MM.1S (cell line): Measurements from ENCODE around the gene DNAH10.
A peak's percentile ranks its signal among the peaks of the same experiment; 100 is the strongest.

Experiments used
- DNase-seq: peaks from one replicate; pipeline ENCODE4 v3.0.0-alpha.2; 2015
- H2AFZ ChIP-seq: fragments of 300-600 bp; sonication (generic); 2 replicates; pipeline ENCODE4 v1.6.0; 2016; ENCODE audit warnings: antibody characterized with exemption, low read length
- H3F3A ChIP-seq: fragments of 300-600 bp; sonication (generic); 2 replicates; pipeline ENCODE4 v1.6.1; 2016; ENCODE audit warnings: mild to moderate bottlenecking, antibody characterized with exemption, low read length, moderate library complexity, mixed read lengths; ENCODE audit not compliant: insufficient read depth
- H3K27ac ChIP-seq: fragments of 300-600 bp; sonication (generic); 2 replicates; pipeline ENCODE4 v1.5.1; 2016; ENCODE audit warnings: mild to moderate bottlenecking, low read length
- H3K27me3 ChIP-seq: fragments of 300-600 bp; sonication (generic); replicated peaks from 2 replicates; pipeline ENCODE4 v1.6.0; 2016; ENCODE audit warnings: low read length; ENCODE audit not compliant: insufficient read depth
- H3K36me3 ChIP-seq: fragments of 300-600 bp; sonication (generic); replicated peaks from 2 replicates; pipeline ENCODE4 v1.6.1; 2016; ENCODE audit warnings: mild to moderate bottlenecking, low read length, mixed read lengths; ENCODE audit not compliant: insufficient read depth
- H3K4me1 ChIP-seq: fragments of 300-600 bp; sonication (generic); 2 replicates; pipeline ENCODE4 v1.6.1; 2016; ENCODE audit warnings: low read length, mixed read lengths
- H3K4me2 ChIP-seq: fragments of 300-600 bp; sonication (generic); 2 replicates; pipeline ENCODE4 v1.6.0; 2016; ENCODE audit warnings: low read depth, low read length
- H3K4me3 ChIP-seq: fragments of 300-600 bp; sonication (generic); 2 replicates; pipeline ENCODE4 v1.5.1; 2016; ENCODE audit warnings: low read length, mixed read lengths
- H3K79me2 ChIP-seq: fragments of 300-600 bp; sonication (generic); 2 replicates; pipeline ENCODE4 v1.6.1; 2016; ENCODE audit warnings: mixed run types, low read length, mixed read lengths
- H3K9ac ChIP-seq: fragments of 300-600 bp; sonication (generic); 2 replicates; pipeline ENCODE4 v1.6.1; 2016; ENCODE audit warnings: low read length, mixed read lengths
- H3K9me2 ChIP-seq: fragments of 300-600 bp; sonication (generic); replicated peaks from 2 replicates; pipeline ENCODE4 v1.6.1; 2016; ENCODE audit warnings: mild to moderate bottlenecking, low read length, mixed read lengths; ENCODE audit not compliant: insufficient read depth
- H3K9me3 ChIP-seq: fragments of 300-600 bp; sonication (generic); replicated peaks from 2 replicates; pipeline ENCODE4 v1.6.1; 2016; ENCODE audit warnings: mild to moderate bottlenecking, low read length, mixed read lengths; ENCODE audit not compliant: insufficient read depth
- H4K20me1 ChIP-seq: fragments of 300-600 bp; sonication (generic); 2 replicates; pipeline ENCODE4 v1.6.1; 2016; ENCODE audit warnings: mild to moderate bottlenecking, low read length, moderate library complexity, mixed read lengths; ENCODE audit not compliant: insufficient read depth
- CTCF ChIP-seq: fragments of 300-600 bp; sonication (generic); IDR thresholded peaks from 2 replicates; pipeline ENCODE4 v1.5.1; 2016; ENCODE audit warnings: antibody characterized with exemption, low read length, mixed read lengths
- EZH2 ChIP-seq: fragments of 300-600 bp; sonication (generic); optimal IDR thresholded peaks from 2 replicates; pipeline ENCODE3; 2017; ENCODE audit warnings: low read depth, mild to moderate bottlenecking, antibody characterized with exemption, low read length, mixed read lengths
- EZH2phosphoT487 ChIP-seq: fragments of 300-600 bp; sonication (generic); IDR thresholded peaks from 2 replicates; pipeline ENCODE4 v1.6.1; 2018; ENCODE audit warnings: antibody characterized with exemption, low read length

Gene DNAH10

GRCh38 chr12:123713398-123713797 lies 48.7 kb upstream of the DNAH10 start:
- Histone ChIP-seq H3K9me2 (no peaks in the 10 kb centered on the region), H2AFZ (no peak overlapping the region), H3K4me3 (peak overlapping the region; percentile 74; the same call in 1 of the 2 replicates), H3K79me2 (peaks cover 5% of the 10 kb centered on the region; the same call in 1 of the 2 replicates), H3F3A (peaks cover 8% of the 10 kb centered on the region; the same call in 1 of the 2 replicates), H4K20me1 (no peaks in the 10 kb centered on the region), H3K4me2 (peak overlapping the region; percentile 68), H3K9ac (no peak overlapping the region), H3K27ac (no peak overlapping the region; the same call in 1 of the 2 replicates), H3K9me3 (no peaks in the 10 kb centered on the region), H3K36me3 (no peaks in the 10 kb centered on the region), H3K4me1 (peaks cover 14% of the 10 kb centered on the region), H3K27me3 (no peaks in the 10 kb centered on the region)
- TF ChIP-seq EZH2, result no peak
- no peak for TF ChIP-seq EZH2phosphoT487
- no peak for TF ChIP-seq CTCF
- no peak for DNase-seq

GRCh38 chr12:123713823-123714585 lies 48.1 kb upstream of the DNAH10 start:
- Histone ChIP-seq H3K27ac (peak overlapping the region; percentile 22; the same call in 1 of the 2 replicates), H3K9ac (no peak overlapping the region), H3K4me3 (peak overlapping the region; percentile 74; the same call in 1 of the 2 replicates), H4K20me1 (no peaks in the 10 kb centered on the region), H3K27me3 (no peaks in the 10 kb centered on the region), H3K4me2 (peak overlapping the region; percentile 68), H3K9me2 (no peaks in the 10 kb centered on the region), H2AFZ (no peak overlapping the region), H3F3A (peaks cover 8% of the 10 kb centered on the region; the same call in 1 of the 2 replicates), H3K79me2 (peaks cover 5% of the 10 kb centered on the region; the same call in 1 of the 2 replicates), H3K9me3 (no peaks in the 10 kb centered on the region), H3K36me3 (no peaks in the 10 kb centered on the region), H3K4me1 (peaks cover 14% of the 10 kb centered on the region)
- peak; percentile 38 for DNase-seq
- TF ChIP-seq CTCF, result no peak
- TF ChIP-seq EZH2phosphoT487, result no peak
- TF ChIP-seq EZH2, result no peak

- Histone ChIP-seq H3K27me3 (no peaks in the 10 kb centered on the region), H2AFZ (no peak overlapping the region), H4K20me1 (no peaks in the 10 kb centered on the region), H3K4me3 (no peak overlapping the region), H3K9me3 (no peaks in the 10 kb centered on the region), H3K4me2 (no peak overlapping the region), H3K27ac (no peak overlapping the region), H3K36me3 (no peaks in the 10 kb centered on the region), H3K79me2 (peaks cover 5% of the 10 kb centered on the region; the same call in 1 of the 2 replicates), H3K9me2 (no peaks in the 10 kb centered on the region), H3F3A (peaks cover 8% of the 10 kb centered on the region; the same call in 1 of the 2 replicates), H3K4me1 (peaks cover 14% of the 10 kb centered on the region), H3K9ac (no peak overlapping the region)
- TF ChIP-seq CTCF (no peak), EZH2 (no peak), EZH2phosphoT487 (no peak)
- DNase-seq, result no peak
Observed at GRCh38 chr12:123715195-123715594, 46.9 kb upstream of the DNAH10 start.
